Osteoblast (primary cell): ENCODE measurements around the gene BTRC. TPM values are rescaled to one million over a fixed set of nuclear protein-coding genes. Genes with fewer than 3 reads are reported as not detected.
"Not testable (repeated sequence)": the region's sequence is repeated elsewhere in the genome, so short reads cannot be mapped to it uniquely, and the experiment has no call there.

Experiments used
- DNase-seq: peaks from one replicate; pipeline ENCODE4 v3.0.0; 2011; ENCODE audit warnings: low spot score, mixed read lengths; ENCODE audit not compliant: insufficient read length; ENCODE audit errors: missing footprints
- H2AFZ ChIP-seq: 2 replicates; pipeline ENCODE4 v1.6.0; 2011; ENCODE audit warnings: mild to moderate bottlenecking, low read length
- H3K27ac ChIP-seq: 2 replicates; pipeline ENCODE4 v1.5.1; 2011; ENCODE audit warnings: mild to moderate bottlenecking, low read depth, low read length, moderate library complexity
- H3K27me3 ChIP-seq: 2 replicates; pipeline ENCODE4 v1.6.0; 2012; ENCODE audit warnings: mild to moderate bottlenecking, control low read depth, inconsistent platforms, low read length, moderate library complexity; ENCODE audit not compliant: insufficient read depth
- H3K36me3 ChIP-seq: 2 replicates; pipeline ENCODE4 v1.5.1; 2011; ENCODE audit warnings: mild to moderate bottlenecking, low read length, control low read depth, moderate library complexity; ENCODE audit not compliant: insufficient read depth
- H3K4me1 ChIP-seq: 2 replicates; pipeline ENCODE4 v1.5.1; 2011; ENCODE audit warnings: mild to moderate bottlenecking, low read length, control low read depth, moderate library complexity; ENCODE audit not compliant: insufficient read depth
- H3K4me2 ChIP-seq: 2 replicates; pipeline ENCODE4 v1.6.0; 2011; ENCODE audit warnings: mild to moderate bottlenecking, low read length; ENCODE audit not compliant: insufficient read depth
- H3K4me3 ChIP-seq: fragments of 200-600 bp; sonication (generic); 3 replicates; pipeline ENCODE4 v1.5.1; 2012; ENCODE audit warnings: mild to moderate bottlenecking, low read length, inconsistent platforms; ENCODE audit not compliant: insufficient read depth
- H3K79me2 ChIP-seq: 2 replicates; pipeline ENCODE4 v1.6.0; 2012; ENCODE audit warnings: mild to moderate bottlenecking, low read length, control low read depth, inconsistent platforms; ENCODE audit not compliant: insufficient read depth
- H3K9me3 ChIP-seq: 2 replicates; pipeline ENCODE4 v1.5.1; 2011; ENCODE audit warnings: low read depth, low read length, control low read depth
- H4K20me1 ChIP-seq: 2 replicates; pipeline ENCODE4 v1.6.0; 2012; ENCODE audit warnings: mild to moderate bottlenecking, low read length, control low read depth; ENCODE audit not compliant: insufficient read depth
- CTCF ChIP-seq: IDR thresholded peaks from 2 replicates; pipeline ENCODE4 v1.5.1; 2011; ENCODE audit warnings: mild to moderate bottlenecking, low read depth, low read length, moderate library complexity; ENCODE audit errors: extremely low read depth
- total RNA-seq: library from RNA; depleted of rRNA; stranded (reverse); fragments of >200 nt; gene quantifications from 2 replicates; pipeline ENCODE4 v1.2.3, GENCODE V29; 2012

Gene BTRC
- total RNA-seq, 1 donor = 11.2 TPM

GRCh38 chr10:101321073-101321472, 32.9 kb upstream of the BTRC start:
- DNase-seq = no peak
- TF ChIP-seq CTCF = no peak
- H3K79me2 ChIP-seq = no peaks in the 10 kb centered on the region
- H3K9me3 ChIP-seq = no peaks in the 10 kb centered on the region
- no peaks in the 10 kb centered on the region for H4K20me1 ChIP-seq
- no peak overlapping the region for H3K4me3 ChIP-seq
- peaks cover 29% of the 10 kb centered on the region for H3K27me3 ChIP-seq
- H3K4me2 ChIP-seq = no peak overlapping the region
- H3K36me3 ChIP-seq = no peaks in the 10 kb centered on the region
- H3K27ac ChIP-seq = no peak overlapping the region
- no peaks in the 10 kb centered on the region for H3K4me1 ChIP-seq
- no peak overlapping the region for H2AFZ ChIP-seq

- Histone ChIP-seq H3K9me3 (no peaks in the 10 kb centered on the region), H3K27ac (no peak overlapping the region), H3K79me2 (no peaks in the 10 kb centered on the region), H3K4me2 (no peak overlapping the region), H3K4me1 (no peaks in the 10 kb centered on the region), H2AFZ (no peak overlapping the region), H3K27me3 (peaks cover 34% of the 10 kb centered on the region), H3K4me3 (no peak overlapping the region), H3K36me3 (no peaks in the 10 kb centered on the region), H4K20me1 (no peaks in the 10 kb centered on the region)
- no peak for TF ChIP-seq CTCF
- DNase-seq = no peak
Measured at GRCh38 chr10:101322266-101323108, 31.5 kb upstream of the BTRC start.

- DNase-seq = no peak
- no peaks in the 10 kb centered on the region for H3K79me2 ChIP-seq
- H3K4me1 ChIP-seq = no peaks in the 10 kb centered on the region
- H4K20me1 ChIP-seq = no peaks in the 10 kb centered on the region
- no peak overlapping the region for H3K27ac ChIP-seq
- peaks cover 29% of the 10 kb centered on the region for H3K27me3 ChIP-seq
- TF ChIP-seq CTCF = no peak
- no peak overlapping the region for H3K4me2 ChIP-seq
- H2AFZ ChIP-seq = no peak overlapping the region
- no peaks in the 10 kb centered on the region for H3K36me3 ChIP-seq
- no peaks in the 10 kb centered on the region for H3K9me3 ChIP-seq
- H3K4me3 ChIP-seq = no peak overlapping the region
Measured at GRCh38 chr10:101323495-101323894, 30.5 kb upstream of the BTRC start.

GRCh38 chr10:101327454-101327853, 26.5 kb upstream of the BTRC start:
- not testable (repeated sequence) for H3K4me1 ChIP-seq, H3K27ac ChIP-seq, DNase-seq, H4K20me1 ChIP-seq, H3K4me3 ChIP-seq, H3K79me2 ChIP-seq, H3K4me2 ChIP-seq, H2AFZ ChIP-seq, H3K36me3 ChIP-seq, H3K9me3 ChIP-seq
- H3K27me3 ChIP-seq = peaks cover 42% of the 10 kb centered on the region
